HEK293 (cell line): ENCODE measurements around the gene RETREG3.

Source experiments
- KLF7 ChIP-seq: fragments of 450-650 bp; formaldehyde crosslinking; IDR thresholded peaks from 2 replicates; pipeline ENCODE4 v1.5.1; 2016; ENCODE audit warnings: missing biosample characterization, missing genetic modification characterization, borderline replicate concordance
- PRDM1 ChIP-seq: fragments of 450-650 bp; formaldehyde crosslinking; IDR thresholded peaks from 2 replicates; pipeline ENCODE4; 2016; ENCODE audit warnings: missing biosample characterization, missing genetic modification characterization
- PRDM6 ChIP-seq: fragments of 450-650 bp; formaldehyde crosslinking; IDR thresholded peaks from 2 replicates; pipeline ENCODE4 v1.5.1; 2017; ENCODE audit warnings: missing biosample characterization, missing genetic modification characterization
- SCRT1 ChIP-seq: fragments of 450-650 bp; formaldehyde crosslinking; IDR thresholded peaks from 2 replicates; pipeline ENCODE4 v1.5.1; 2016; ENCODE audit warnings: missing biosample characterization, missing genetic modification characterization, borderline replicate concordance
- TCF7L2 ChIP-seq: IDR thresholded peaks from 2 replicates; pipeline ENCODE4 v1.6.1; 2011; ENCODE audit warnings: low read depth, mild to moderate bottlenecking, inconsistent platforms, low read length, moderate library complexity, borderline replicate concordance
- WT1 ChIP-seq: fragments of 450-650 bp; formaldehyde crosslinking; IDR thresholded peaks from 2 replicates; pipeline ENCODE4 v1.5.1; 2016; ENCODE audit warnings: missing biosample characterization, missing genetic modification characterization
- ZBTB11 ChIP-seq: fragments of 450-650 bp; formaldehyde crosslinking; conservative IDR thresholded peaks from 2 replicates; pipeline ENCODE4 v1.5.1; 2016; ENCODE audit warnings: low read depth, missing biosample characterization, missing genetic modification characterization
- ZFP69B ChIP-seq: fragments of 450-650 bp; formaldehyde crosslinking; IDR thresholded peaks from 2 replicates; pipeline ENCODE4 v1.5.1; 2016; ENCODE audit warnings: missing biosample characterization, missing genetic modification characterization
- ZNF114 ChIP-seq: fragments of 450-650 bp; formaldehyde crosslinking; IDR thresholded peaks from 2 replicates; pipeline ENCODE4 v1.5.0; 2017; ENCODE audit warnings: missing biosample characterization, missing genetic modification characterization
- ZNF121 ChIP-seq: fragments of 450-650 bp; formaldehyde crosslinking; IDR thresholded peaks from 2 replicates; pipeline ENCODE4 v1.5.1; 2016; ENCODE audit warnings: missing biosample characterization, missing genetic modification characterization
- ZNF16 ChIP-seq: fragments of 450-650 bp; formaldehyde crosslinking; IDR thresholded peaks from 2 replicates; pipeline ENCODE4 v1.5.1; 2016; ENCODE audit warnings: low read depth, missing biosample characterization, missing genetic modification characterization
- ZNF223 ChIP-seq: fragments of 450-650 bp; formaldehyde crosslinking; IDR thresholded peaks from 2 replicates; pipeline ENCODE4 v1.5.1; 2016; ENCODE audit warnings: missing biosample characterization, missing genetic modification characterization
- ZNF248 ChIP-seq: fragments of 450-650 bp; formaldehyde crosslinking; IDR thresholded peaks from 2 replicates; pipeline ENCODE4 v1.5.1; 2017; ENCODE audit warnings: missing biosample characterization, missing genetic modification characterization
- ZNF274 ChIP-seq, 2 experiments: fragments of 200-500 bp in 1 of 2; fragments of 450-650 bp in 1 of 2; sonication (Bioruptor generic) in 1 of 2; formaldehyde crosslinking in 1 of 2; IDR thresholded peaks; 2 replicates each; pipeline versions ENCODE4 v1.5.1 to v1.6.1; 2014 to 2016; ENCODE audit warnings: borderline replicate concordance in 1 of 2, inconsistent platforms in 1 of 2, low read length in 1 of 2, missing biosample characterization in 1 of 2, missing genetic modification characterization in 1 of 2
- ZNF449 ChIP-seq: fragments of 450-650 bp; formaldehyde crosslinking; IDR thresholded peaks from 2 replicates; pipeline ENCODE4 v1.5.1; 2017; ENCODE audit warnings: missing biosample characterization, mild to moderate bottlenecking, missing genetic modification characterization, moderate library complexity
- ZNF529 ChIP-seq: fragments of 450-650 bp; formaldehyde crosslinking; IDR thresholded peaks from 2 replicates; pipeline ENCODE4 v1.5.1; 2017; ENCODE audit warnings: missing genetic modification characterization, missing biosample characterization; ENCODE audit not compliant: insufficient replicate concordance
- ZNF560 ChIP-seq: fragments of 450-650 bp; formaldehyde crosslinking; IDR thresholded peaks from 2 replicates; pipeline ENCODE4 v1.5.1; 2017; ENCODE audit warnings: missing biosample characterization, missing genetic modification characterization, borderline replicate concordance
- ZNF585B ChIP-seq: fragments of 450-650 bp; formaldehyde crosslinking; IDR thresholded peaks from 2 replicates; pipeline ENCODE4 v1.5.1; 2016; ENCODE audit warnings: missing biosample characterization, missing genetic modification characterization
- ZNF645 ChIP-seq: fragments of 450-650 bp; formaldehyde crosslinking; IDR thresholded peaks from 2 replicates; pipeline ENCODE4; 2016; ENCODE audit warnings: missing biosample characterization, missing genetic modification characterization
- ZNF768 ChIP-seq: fragments of 450-650 bp; formaldehyde crosslinking; IDR thresholded peaks from 2 replicates; pipeline ENCODE4 v1.5.1; 2018; ENCODE audit warnings: missing biosample characterization, mild to moderate bottlenecking, missing genetic modification characterization
- TF ChIP-seq, protein P1 (sequence below): fragments of 450-650 bp; formaldehyde crosslinking; IDR thresholded peaks from 2 replicates; pipeline ENCODE4 v1.5.1; 2016; ENCODE audit warnings: missing biosample characterization, missing genetic modification characterization
- TF ChIP-seq, protein P2 (sequence below): fragments of 450-650 bp; formaldehyde crosslinking; IDR thresholded peaks from 2 replicates; pipeline ENCODE4 v1.5.1; 2017; ENCODE audit warnings: missing biosample characterization, missing genetic modification characterization

RETREG3 gene

DNA sequence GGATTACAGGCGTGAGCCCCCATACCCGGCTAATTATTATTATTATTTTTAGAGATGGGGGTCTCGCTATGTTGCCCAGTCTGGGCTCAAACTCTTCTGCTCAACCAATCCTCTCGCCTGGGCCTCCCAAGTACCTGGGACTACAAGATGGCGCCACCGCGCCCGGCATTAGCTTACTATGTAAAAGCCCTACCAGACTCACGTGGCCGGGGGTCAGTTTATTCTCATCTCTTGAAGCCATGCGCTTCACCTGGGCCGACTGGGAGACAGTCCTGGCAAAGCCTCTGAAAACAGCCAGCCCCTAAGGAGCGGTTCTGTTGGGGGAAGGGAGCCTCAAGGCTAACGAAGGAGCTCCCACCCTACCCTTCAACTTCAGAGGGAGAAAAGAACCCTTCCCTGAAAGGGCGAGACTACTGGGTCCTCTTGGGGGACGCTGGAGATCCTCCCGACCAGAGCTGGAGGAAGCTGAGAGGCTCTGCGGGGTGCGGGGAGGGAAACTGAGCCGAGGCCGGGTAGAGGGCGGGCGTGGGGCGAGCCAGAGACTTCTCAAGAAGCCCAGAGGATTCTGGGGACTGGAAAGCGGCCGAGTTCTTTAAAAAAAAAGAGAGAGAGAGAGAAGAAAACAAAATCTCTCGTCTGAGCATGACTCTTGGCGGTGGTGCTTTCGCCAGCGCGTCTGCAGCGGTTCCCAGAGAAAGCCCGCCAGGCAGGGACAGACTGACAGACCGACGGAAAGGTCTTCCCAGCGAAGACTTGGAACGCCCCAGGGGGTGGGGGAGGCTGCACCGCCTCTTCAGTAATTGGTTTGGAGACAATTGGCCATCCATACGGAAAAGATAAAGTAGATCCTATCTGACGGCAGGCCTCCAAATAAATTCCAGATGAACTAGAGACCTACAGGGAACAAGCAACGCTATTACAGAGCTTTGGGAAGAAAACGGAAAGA is 44.3 kb upstream of the RETREG3 start (continued):
- TF ChIP-seq PRDM1 (0 out of 2 replicates have a peak, but pooled peaks have one; percentile 8), PRDM6 (tag by site-specific recombination) (no peak), ZNF16 (tag by site-specific recombination) (no peak), ZNF121 (peak; percentile 90), ZNF768 (tag by site-specific recombination) (no peak), WT1 (tag by site-specific recombination) (no peak), SCRT1 (no peak), KLF7 (tag by site-specific recombination) (no peak), ZNF560 (tag by site-specific recombination) (no peak), ZBTB11 (no peak), ZNF529 (no peak), ZNF645 (tag by site-specific recombination) (no peak), TCF7L2 (no peak), ZNF114 (tag by site-specific recombination) (no peak), ZNF585B (tag by site-specific recombination) (no peak), ZFP69B (no peak), ZNF449 (no peak), ZNF274 (IDR thresholded peaks at IDR 0.05; ENCODE audit: low read length) (no peak), ZNF274 (tag by site-specific recombination; IDR thresholded peaks at IDR 0.05; ENCODE audit: borderline replicate concordance) (no peak), ZNF248 (tag by site-specific recombination) (no peak), ZNF223 (tag by site-specific recombination) (no peak)
- TF ChIP-seq, protein P1, sequence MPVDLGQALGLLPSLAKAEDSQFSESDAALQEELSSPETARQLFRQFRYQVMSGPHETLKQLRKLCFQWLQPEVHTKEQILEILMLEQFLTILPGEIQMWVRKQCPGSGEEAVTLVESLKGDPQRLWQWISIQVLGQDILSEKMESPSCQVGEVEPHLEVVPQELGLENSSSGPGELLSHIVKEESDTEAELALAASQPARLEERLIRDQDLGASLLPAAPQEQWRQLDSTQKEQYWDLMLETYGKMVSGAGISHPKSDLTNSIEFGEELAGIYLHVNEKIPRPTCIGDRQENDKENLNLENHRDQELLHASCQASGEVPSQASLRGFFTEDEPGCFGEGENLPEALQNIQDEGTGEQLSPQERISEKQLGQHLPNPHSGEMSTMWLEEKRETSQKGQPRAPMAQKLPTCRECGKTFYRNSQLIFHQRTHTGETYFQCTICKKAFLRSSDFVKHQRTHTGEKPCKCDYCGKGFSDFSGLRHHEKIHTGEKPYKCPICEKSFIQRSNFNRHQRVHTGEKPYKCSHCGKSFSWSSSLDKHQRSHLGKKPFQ (tag by site-specific recombination) = no peak
- TF ChIP-seq, protein P2, sequence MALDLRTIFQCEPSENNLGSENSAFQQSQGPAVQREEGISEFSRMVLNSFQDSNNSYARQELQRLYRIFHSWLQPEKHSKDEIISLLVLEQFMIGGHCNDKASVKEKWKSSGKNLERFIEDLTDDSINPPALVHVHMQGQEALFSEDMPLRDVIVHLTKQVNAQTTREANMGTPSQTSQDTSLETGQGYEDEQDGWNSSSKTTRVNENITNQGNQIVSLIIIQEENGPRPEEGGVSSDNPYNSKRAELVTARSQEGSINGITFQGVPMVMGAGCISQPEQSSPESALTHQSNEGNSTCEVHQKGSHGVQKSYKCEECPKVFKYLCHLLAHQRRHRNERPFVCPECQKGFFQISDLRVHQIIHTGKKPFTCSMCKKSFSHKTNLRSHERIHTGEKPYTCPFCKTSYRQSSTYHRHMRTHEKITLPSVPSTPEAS (tag by site-specific recombination) = no peak
